SH-SY5Y (cell line): ENCODE measurements around the gene CDC42BPB.

Experiments
- GATA2 ChIP-seq: IDR thresholded peaks from 2 replicates; pipeline ENCODE4 v1.6.1; 2011; ENCODE audit warnings: mild to moderate bottlenecking, low read depth, low read length
- GATA3 ChIP-seq: IDR thresholded peaks from 2 replicates; pipeline ENCODE4 v1.6.1; 2011; ENCODE audit warnings: low read depth, mild to moderate bottlenecking, low read length, moderate library complexity

- TF ChIP-seq GATA2 (no peak), GATA3 (no peak)
Measured at GRCh38 chr14:102928412-102929240, 128.7 kb downstream of the CDC42BPB start.
